Measurements from ENCODE around the gene PLCL1.

GRCh38 chr2:198080879-198081765 lies 276.7 kb downstream of the PLCL1 start:
- TF ChIP-seq POLR2AphosphoS5 (IDR thresholded peaks at IDR 0.05; ENCODE audit: low read depth, low read length) (no peak), REST (IDR thresholded peaks at IDR 0.05; ENCODE audit: insufficient read depth in 1 of 2, low read depth in 2 of 2, low read length in 2 of 2) (no peak), TAF1 (IDR thresholded peaks at IDR 0.05; ENCODE audit: borderline replicate concordance, insufficient read depth, low read length) (no peak), SIN3A (IDR thresholded peaks at IDR 0.05; ENCODE audit: borderline replicate concordance, insufficient read depth, low read length) (no peak)

Data from PFSK-1 (cell line).